Ovary (tissue), 9 donors: ENCODE measurements around the gene CACNA2D4. TPM values are rescaled to one million over a fixed set of nuclear protein-coding genes. Genes with fewer than 3 reads are reported as not detected.

Experiments used
- DNase-seq, 5 donors: peaks; one replicate each; pipeline ENCODE4 v3.0.0-alpha.2; 2019 to 2020
- H3K27ac ChIP-seq, 2 donors: fragments of 200-600 bp; one replicate each; pipeline versions ENCODE4 v1.5.1 to v1.8.0; 2019 to 2022
- H3K27me3 ChIP-seq: fragments of 200-600 bp; one replicate; pipeline ENCODE4 v1.8.0; 2022
- H3K36me3 ChIP-seq: fragments of 200-600 bp; sonication (generic); one replicate; pipeline ENCODE4 v1.5.1; 2019
- H3K4me1 ChIP-seq: one replicate; pipeline ENCODE4 v1.8.1; 2013; ENCODE audit warnings: mild to moderate bottlenecking, moderate library complexity; ENCODE audit not compliant: insufficient read depth
- H3K4me3 ChIP-seq: fragments of 200-600 bp; sonication (generic); one replicate; pipeline ENCODE4 v1.5.1; 2017
- H3K9me3 ChIP-seq, 2 donors: fragments of 200-600 bp in 1 of 2; sonication (generic) in 1 of 2; one replicate each; pipeline versions ENCODE4 v1.5.1 to v1.8.1; 2013 to 2019; ENCODE audit warnings: mild to moderate bottlenecking in 1 of 2, moderate library complexity in 1 of 2
- CTCF ChIP-seq, 3 donors: fragments of 450-650 bp in 2 of 3; fragments of 200-600 bp in 1 of 3; IDR thresholded peaks; one replicate each; pipeline versions ENCODE4 v1.5.1 to v1.8.0; 2016 to 2022; ENCODE audit warnings: antibody characterized with exemption in 3 of 3, mild to moderate bottlenecking in 1 of 3
- EP300 ChIP-seq: sonication (generic); formaldehyde crosslinking; IDR thresholded peaks from one replicate; pipeline ENCODE4 v1.6.1; 2017; ENCODE audit warnings: antibody characterized with exemption
- POLR2A ChIP-seq: fragments of 450-650 bp; IDR thresholded peaks from one replicate; pipeline ENCODE4 v1.6.1; 2017; ENCODE audit warnings: antibody characterized with exemption, mild to moderate bottlenecking, moderate library complexity
- WGBS, 3 donors: extraction: QIAGEN DNeasy Blood & Tissue Kit in 1 of 3; methylation state at CpG; one replicate each; pipeline versions ENCODE4 v1.1.5 to v1.1.7; 2013 to 2017; 5-methylcytosine and 5-hydroxymethylcytosine counted together
- intact Hi-C, 4 donors: fragments of 100-400 bp; cut with DNase I; formaldehyde crosslinking; loops; one replicate each; pipeline versions ENCODE4 v1.11.0 to v1.15.1; 2022 to 2023
- polyA plus RNA-seq, 2 donors: library from polyadenylated mRNA; stranded (reverse); fragments of 200-250 nt in 1 of 2; fragments of 350-450 nt in 1 of 2; fragmentation: Illumina TruSeq in 1 of 2; extraction: RNeasy Lipid Tissue Mini Kit (QIAGEN cat#74804) in 1 of 2; gene quantifications; one replicate each; pipeline ENCODE4 v1.2.3, GENCODE V29; 2013 to 2014
- total RNA-seq, 7 donors: library from RNA; depleted of rRNA in 2 of 7; stranded (reverse); fragments of >200 nt in 2 of 7; fragmentation: NEBNext Ultra II Directional in 3 of 7; extraction: Animal tissue kit (Norgen Biotek cat#: 25700) in 3 of 7; gene quantifications; one replicate each; pipeline versions ENCODE4 v1.1.0 to v1.2.4, GENCODE V29; 2016 to 2023
- donor health status: DM: no; HTN: no; CAD: no; lungs with moderate emphysema.
- donor health status: DM: no; HTN: no; CAD: no.
- donor health status: Bipolar disorder and iron deficiency.
- donor health status: DM: yes; HTN: yes; CAD: no.
- donor health status: DM: no; HTN: no; CAD: no.
- donor health status: DM: yes; HTN: yes; CAD: no.

The CACNA2D4 gene
- total and polyA plus RNA-seq, 9 donors: 2.1 to 6.8 (median 3.2) TPM

GRCh38 chr12:1816730-1817348 is 101.6 kb downstream of the CACNA2D4 start:
- Histone ChIP-seq H3K27me3 (no peaks in the 10 kb centered on the region), H3K9me3 (no peaks in the 10 kb centered on the region), H3K4me1 (no peaks in the 10 kb centered on the region), H3K27ac (no peak overlapping the region), H3K36me3 (no peaks in the 10 kb centered on the region), H3K4me3 (no peak overlapping the region)
- intact Hi-C loops: no loop called here
- no peak for TF ChIP-seq EP300
- no peak for TF ChIP-seq POLR2A
- no peak for TF ChIP-seq CTCF (IDR thresholded peaks at IDR 0.05)
- WGBS, 3 donors: 89 to 92% (median 90%) methylated on average over 9 of the region's 9 CpGs
- DNase-seq: no peak

DNA sequence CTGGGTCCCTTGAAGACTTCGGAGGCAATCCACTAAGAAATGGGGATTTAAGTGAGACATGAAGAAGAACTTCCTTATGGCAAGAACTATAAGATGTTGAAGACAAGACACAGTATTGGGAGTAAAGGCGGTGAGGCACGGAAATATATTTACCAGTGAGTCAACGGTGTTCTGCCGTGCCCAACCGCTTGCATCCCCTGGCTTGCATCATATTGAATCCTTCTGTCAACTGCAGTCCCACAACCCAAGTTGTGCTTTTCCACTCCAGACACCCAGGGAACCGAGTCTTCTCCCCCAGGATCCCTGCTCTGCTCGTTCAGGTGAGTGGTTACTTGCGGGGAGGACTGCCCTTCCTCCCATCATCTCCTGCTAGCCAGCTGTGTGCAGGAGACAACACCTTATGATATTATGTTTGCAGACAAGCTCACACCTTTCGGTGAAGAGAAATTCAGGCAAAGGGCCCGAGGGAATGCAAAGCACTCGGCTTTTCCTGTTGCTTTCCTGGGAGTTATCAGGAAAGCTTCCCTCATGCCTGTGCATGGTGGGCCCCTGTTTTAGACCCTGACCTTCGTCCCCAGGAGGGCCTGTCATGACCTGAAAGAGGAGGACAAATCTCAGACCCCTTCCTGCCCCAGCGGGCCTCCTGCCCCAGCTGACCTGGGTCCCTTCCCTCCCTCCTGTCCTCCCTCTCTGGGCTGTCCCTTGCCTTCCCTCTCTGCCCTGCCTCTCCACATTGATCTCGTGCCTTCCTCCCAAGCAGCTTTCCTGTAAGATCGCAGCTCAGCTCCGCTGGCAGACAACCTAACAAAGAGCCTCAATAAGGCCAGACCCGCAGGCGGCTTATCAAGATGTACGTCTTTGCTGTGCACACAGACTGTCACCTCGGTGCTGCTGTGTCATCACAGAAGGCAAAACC is 102.4 kb downstream of the CACNA2D4 start:
- Histone ChIP-seq H3K4me1 (no peaks in the 10 kb centered on the region), H3K27ac (no peak overlapping the region), H3K27me3 (no peaks in the 10 kb centered on the region), H3K36me3 (no peaks in the 10 kb centered on the region), H3K4me3 (no peak overlapping the region), H3K9me3 (no peaks in the 10 kb centered on the region)
- TF ChIP-seq CTCF (IDR thresholded peaks at IDR 0.05): no peak
- TF ChIP-seq EP300: no peak
- TF ChIP-seq POLR2A: no peak
- intact Hi-C loops: no loop called here
- 48 to 56% (median 51%) methylated on average over 21 of the region's 21 CpGs for WGBS, 3 donors
- no peak for DNase-seq

DNA sequence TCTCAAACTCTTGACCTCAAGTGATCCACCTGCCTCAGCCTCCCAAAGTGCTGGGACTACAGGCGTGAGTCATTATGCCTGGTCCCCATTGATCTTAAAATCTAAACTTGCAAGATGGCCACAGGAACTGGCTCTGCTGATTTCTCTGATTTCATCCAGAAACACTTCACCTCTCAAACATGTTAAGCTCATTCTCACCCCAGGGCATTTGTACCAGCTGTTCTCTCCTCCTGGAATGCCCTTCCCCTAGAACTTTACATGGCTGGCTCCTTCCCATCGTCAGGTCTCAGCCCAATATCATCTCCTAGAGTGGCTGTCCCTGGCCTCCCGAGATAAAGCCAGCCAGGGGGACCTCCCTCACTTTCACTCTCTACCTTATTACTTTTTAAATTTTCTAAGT is 103.3 kb downstream of the CACNA2D4 start:
- WGBS, 3 donors: 69 to 73% (median 72%) methylated on average over 3 of the region's 3 CpGs
- no peak for DNase-seq
- TF ChIP-seq POLR2A (no peak), EP300 (no peak), CTCF (IDR thresholded peaks at IDR 0.05) (no peak)
- Histone ChIP-seq H3K27ac (no peak overlapping the region), H3K9me3 (no peaks in the 10 kb centered on the region), H3K36me3 (no peaks in the 10 kb centered on the region), H3K27me3 (no peaks in the 10 kb centered on the region), H3K4me3 (no peak overlapping the region), H3K4me1 (no peaks in the 10 kb centered on the region)
- intact Hi-C loops: no loop called here

- TF ChIP-seq CTCF (IDR thresholded peaks at IDR 0.05) (no peak), EP300 (no peak), POLR2A (no peak)
- no peak for DNase-seq
- Histone ChIP-seq H3K36me3 (no peaks in the 10 kb centered on the region), H3K4me3 (no peak overlapping the region), H3K9me3 (no peaks in the 10 kb centered on the region), H3K27me3 (no peaks in the 10 kb centered on the region), H3K27ac (no peak overlapping the region), H3K4me1 (no peaks in the 10 kb centered on the region)
- intact Hi-C loops: no loop called here
- 65 to 69% (median 66%) methylated on average over 8 of the region's 8 CpGs for WGBS, 3 donors
Measured at GRCh38 chr12:1814266-1814665, 104.2 kb downstream of the CACNA2D4 start.
